Activated CD4-positive, alpha-beta T cell treated with anti-CD3 and anti-CD28 coated beads, Interleukin-2, amount 50 U/mL, for 4 hours (primary cell): ENCODE measurements around the gene ZNF300.
"Not testable (repeated sequence)": the region's sequence is repeated elsewhere in the genome, so short reads cannot be mapped to it uniquely, and the experiment has no call there.

Source experiments
- DNase-seq, 2 experiments: peaks; one replicate each; pipeline ENCODE4 v3.0.0-alpha.2; 2020

ZNF300 gene

GRCh38 chr5:150845185-150845859 lies 59.5 kb downstream of the ZNF300 start:
- not testable (repeated sequence) for DNase-seq
